Neural progenitor cell (in vitro differentiated cells): Measurements from ENCODE around the gene ARHGEF4. TPM values are rescaled to one million over a fixed set of nuclear protein-coding genes. Genes with fewer than 3 reads are reported as not detected.
A peak's percentile ranks its signal among the peaks of the same experiment; 100 is the strongest.

Experiments used
- DNase-seq: peaks from one replicate; pipeline ENCODE4 v3.0.0-alpha.2; 2016; ENCODE audit warnings: low spot score
- H2AFZ ChIP-seq: fragments of 200-600 bp; sonication (generic); replicated peaks from 2 replicates; pipeline ENCODE4 v1.6.1; 2016; ENCODE audit warnings: antibody characterized with exemption
- H3F3A ChIP-seq: fragments of 200-600 bp; sonication (generic); 2 replicates; pipeline ENCODE4 v1.6.1; 2016; ENCODE audit warnings: antibody characterized with exemption, low read depth
- H3K27ac ChIP-seq: fragments of 200-600 bp; sonication (generic); 2 replicates; pipeline ENCODE4 v1.5.1; 2016; ENCODE audit warnings: mild to moderate bottlenecking
- H3K27me3 ChIP-seq: fragments of 200-600 bp; sonication (generic); 2 replicates; pipeline ENCODE4 v1.6.1; 2016; ENCODE audit warnings: mild to moderate bottlenecking, moderate library complexity
- H3K36me3 ChIP-seq: fragments of 200-600 bp; sonication (generic); 2 replicates; pipeline ENCODE4 v1.5.1; 2016
- H3K4me1 ChIP-seq: fragments of 200-600 bp; sonication (generic); 2 replicates; pipeline ENCODE4 v1.6.1; 2016; ENCODE audit warnings: mixed run types
- H3K4me2 ChIP-seq: fragments of 200-600 bp; sonication (generic); 2 replicates; pipeline ENCODE4 v1.6.1; 2016
- H3K4me3 ChIP-seq: fragments of 200-600 bp; sonication (generic); 2 replicates; pipeline ENCODE4 v1.5.1; 2016
- H3K79me2 ChIP-seq: fragments of 200-600 bp; sonication (generic); 2 replicates; pipeline ENCODE4 v1.6.1; 2016; ENCODE audit warnings: low read depth
- H3K9ac ChIP-seq: fragments of 200-600 bp; sonication (generic); 2 replicates; pipeline ENCODE4 v1.6.1; 2016
- H3K9me3 ChIP-seq: fragments of 200-600 bp; sonication (generic); 2 replicates; pipeline ENCODE4 v1.5.1; 2016; ENCODE audit warnings: low read depth
- H4K20me1 ChIP-seq: fragments of 200-600 bp; sonication (generic); 2 replicates; pipeline ENCODE4 v1.6.1; 2016; ENCODE audit warnings: low read depth
- H3K27ac Mint-ChIP-seq: 3 replicates; pipeline ENCODE4 v1.8.0; 2021; ENCODE audit warnings: mixed read lengths
- H3K27me3 Mint-ChIP-seq: 2 replicates; pipeline ENCODE4 v1.8.0; 2022; ENCODE audit warnings: low read depth, mild to moderate bottlenecking, inconsistent platforms, moderate library complexity, mixed read lengths; ENCODE audit not compliant: insufficient read depth
- H3K36me3 Mint-ChIP-seq: 3 replicates; pipeline ENCODE4 v1.8.0; 2021; ENCODE audit warnings: mixed read lengths
- H3K4me1 Mint-ChIP-seq: 3 replicates; pipeline ENCODE4 v1.8.0; 2021; ENCODE audit warnings: mixed read lengths
- H3K4me3 Mint-ChIP-seq: 3 replicates; pipeline ENCODE4 v1.8.0; 2021; ENCODE audit warnings: mild to moderate bottlenecking, moderate library complexity, mixed read lengths
- H3K9me3 Mint-ChIP-seq: 3 replicates; pipeline ENCODE4 v1.8.0; 2020; ENCODE audit warnings: mixed read lengths
- EZH2 ChIP-seq: fragments of 200-600 bp; sonication (generic); IDR thresholded peaks from 2 replicates; pipeline ENCODE4 v1.6.1; 2017; ENCODE audit warnings: antibody characterized with exemption, mild to moderate bottlenecking, moderate library complexity
- EZH2phosphoT487 ChIP-seq: fragments of 200-600 bp; sonication (generic); IDR thresholded peaks from 2 replicates; pipeline ENCODE4 v1.6.1; 2017; ENCODE audit warnings: antibody characterized with exemption
- total RNA-seq: library from RNA; depleted of rRNA; stranded (reverse); fragments of >200 nt; gene quantifications from 2 replicates; pipeline ENCODE4 v1.2.3, GENCODE V29; 2015; ENCODE audit warnings: low replicate concordance
- TF ChIP-seq, protein P1 (sequence below): fragments of 200-600 bp; sonication (generic); IDR thresholded peaks from 2 replicates; pipeline ENCODE4 v1.5.1; 2017; ENCODE audit warnings: antibody characterized with exemption, mild to moderate bottlenecking

ARHGEF4 gene
- total RNA-seq, 1 donor from 2014 or later: 22.8 TPM

DNA sequence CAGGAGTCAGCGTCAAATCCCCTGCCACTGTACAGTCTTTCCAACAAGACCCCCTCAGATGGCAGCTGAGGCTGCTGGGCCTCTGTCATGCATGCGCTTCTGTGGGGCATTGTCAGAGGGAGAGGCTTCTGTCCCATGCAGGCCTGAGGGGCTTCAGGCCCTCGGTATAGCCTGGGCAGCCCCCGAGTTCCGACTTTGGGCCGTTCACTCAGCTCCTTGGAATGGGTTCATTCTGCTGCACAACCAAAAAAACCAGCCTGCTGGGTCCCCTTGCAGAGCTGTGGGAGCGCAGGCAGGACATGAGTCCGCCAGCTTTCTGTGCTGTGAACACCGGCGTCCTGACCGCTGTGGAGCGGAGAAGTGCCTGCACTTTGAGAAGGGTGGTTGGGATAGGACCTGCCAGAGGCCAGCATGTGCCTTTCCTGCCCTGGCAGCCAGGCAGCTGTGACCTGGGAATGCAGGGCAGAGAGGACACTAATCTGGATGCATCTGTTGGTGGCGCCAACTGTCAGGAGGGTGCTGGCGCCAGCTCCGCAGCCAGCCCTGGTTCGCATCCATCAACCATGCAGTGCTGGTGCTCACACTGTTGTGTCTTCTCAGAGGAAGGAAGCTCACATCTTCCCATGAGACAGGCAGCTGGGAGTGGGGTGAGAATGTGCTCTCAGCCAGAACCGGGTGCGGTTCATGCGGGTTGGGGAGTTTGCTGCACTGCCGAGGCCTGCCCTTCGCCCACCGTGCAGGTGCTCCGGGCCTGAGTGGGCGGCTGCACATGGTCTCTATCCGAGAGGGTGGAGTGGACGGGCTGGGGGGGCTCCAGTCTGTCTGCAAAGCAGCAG, 14.3 kb downstream of the ARHGEF4 start:
- Histone ChIP-seq H3K79me2 (no peaks in the 10 kb centered on the region), H3K4me3 (no peak overlapping the region), H3K9me3 (no peaks in the 10 kb centered on the region), H3F3A (no peaks in the 10 kb centered on the region), H3K4me1 (no peaks in the 10 kb centered on the region), H3K36me3 (no peaks in the 10 kb centered on the region), H3K27me3 (no peaks in the 10 kb centered on the region), H3K4me2 (no peak overlapping the region), H3K9ac (no peak overlapping the region), H3K27ac (no peak overlapping the region), H4K20me1 (peaks cover 6% of the 10 kb centered on the region), H2AFZ (no peak overlapping the region)
- Mint-ChIP-seq H3K27me3 (peaks cover 7% of the 10 kb centered on the region), H3K4me3 (no peak overlapping the region), H3K9me3 (peaks cover under 1% of the 10 kb centered on the region), H3K4me1 (peaks cover 5% of the 10 kb centered on the region), H3K36me3 (no peaks in the 10 kb centered on the region), H3K27ac (no peak overlapping the region)
- no peak for DNase-seq
- TF ChIP-seq, protein P1, sequence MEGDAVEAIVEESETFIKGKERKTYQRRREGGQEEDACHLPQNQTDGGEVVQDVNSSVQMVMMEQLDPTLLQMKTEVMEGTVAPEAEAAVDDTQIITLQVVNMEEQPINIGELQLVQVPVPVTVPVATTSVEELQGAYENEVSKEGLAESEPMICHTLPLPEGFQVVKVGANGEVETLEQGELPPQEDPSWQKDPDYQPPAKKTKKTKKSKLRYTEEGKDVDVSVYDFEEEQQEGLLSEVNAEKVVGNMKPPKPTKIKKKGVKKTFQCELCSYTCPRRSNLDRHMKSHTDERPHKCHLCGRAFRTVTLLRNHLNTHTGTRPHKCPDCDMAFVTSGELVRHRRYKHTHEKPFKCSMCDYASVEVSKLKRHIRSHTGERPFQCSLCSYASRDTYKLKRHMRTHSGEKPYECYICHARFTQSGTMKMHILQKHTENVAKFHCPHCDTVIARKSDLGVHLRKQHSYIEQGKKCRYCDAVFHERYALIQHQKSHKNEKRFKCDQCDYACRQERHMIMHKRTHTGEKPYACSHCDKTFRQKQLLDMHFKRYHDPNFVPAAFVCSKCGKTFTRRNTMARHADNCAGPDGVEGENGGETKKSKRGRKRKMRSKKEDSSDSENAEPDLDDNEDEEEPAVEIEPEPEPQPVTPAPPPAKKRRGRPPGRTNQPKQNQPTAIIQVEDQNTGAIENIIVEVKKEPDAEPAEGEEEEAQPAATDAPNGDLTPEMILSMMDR: no peak
- TF ChIP-seq EZH2phosphoT487 (no peak), EZH2 (no peak)

DNA sequence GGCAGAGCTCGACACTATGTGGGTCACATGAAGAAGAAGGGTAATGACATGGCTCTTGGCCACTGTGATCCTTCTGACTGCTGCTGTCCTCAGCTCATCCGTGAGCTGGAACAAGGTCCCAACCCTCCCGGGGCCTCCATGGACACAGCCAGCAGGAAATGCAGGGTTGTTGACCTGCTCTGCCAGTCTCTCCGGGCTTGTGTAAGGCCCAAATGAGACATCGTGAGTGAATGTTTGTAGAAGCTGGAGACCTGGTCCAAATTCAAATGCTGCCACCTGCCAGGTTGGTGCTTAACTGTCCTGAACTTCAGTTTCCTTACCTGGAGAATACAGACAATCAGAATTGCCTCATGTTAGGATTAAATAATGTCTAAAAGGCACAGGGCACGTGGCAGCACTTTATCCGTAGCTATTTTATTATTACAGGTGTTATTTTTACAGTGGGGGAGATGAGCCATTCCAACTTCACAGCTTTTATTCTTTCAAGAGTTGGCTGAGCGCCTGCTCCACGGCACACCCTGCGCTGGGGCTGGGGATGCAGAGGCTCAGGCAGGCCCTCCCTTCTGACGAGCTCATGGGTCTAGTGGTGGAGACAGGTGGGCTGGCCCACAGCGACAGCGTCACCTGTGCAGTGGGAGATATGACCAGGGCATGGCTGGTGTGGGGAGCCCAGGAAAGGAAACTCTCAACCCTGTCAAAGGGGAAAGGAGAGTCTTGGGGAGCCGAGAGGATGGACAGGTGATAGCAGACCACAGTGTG, 15.1 kb downstream of the ARHGEF4 start:
- Mint-ChIP-seq H3K9me3 (peaks cover 2% of the 10 kb centered on the region), H3K4me3 (no peak overlapping the region), H3K4me1 (peaks cover 3% of the 10 kb centered on the region), H3K27me3 (peaks cover 7% of the 10 kb centered on the region), H3K27ac (peak overlapping the region; percentile 6), H3K36me3 (no peaks in the 10 kb centered on the region)
- DNase-seq: no peak
- H3K4me3 ChIP-seq: no peak overlapping the region
- H2AFZ ChIP-seq: no peak overlapping the region
- H3K27ac ChIP-seq: no peak overlapping the region
- no peak overlapping the region for H3K9ac ChIP-seq
- no peaks in the 10 kb centered on the region for H3K79me2 ChIP-seq
- H3K4me1 ChIP-seq: no peaks in the 10 kb centered on the region
- H3F3A ChIP-seq: no peaks in the 10 kb centered on the region
- H3K27me3 ChIP-seq: no peaks in the 10 kb centered on the region
- H3K9me3 ChIP-seq: no peaks in the 10 kb centered on the region
- no peaks in the 10 kb centered on the region for H3K36me3 ChIP-seq
- TF ChIP-seq, protein P1: no peak
- no peak for TF ChIP-seq EZH2
- no peak for TF ChIP-seq EZH2phosphoT487
- peaks cover 6% of the 10 kb centered on the region for H4K20me1 ChIP-seq
- H3K4me2 ChIP-seq: no peak overlapping the region

GRCh38 chr2:130852521-130853115, 15.9 kb downstream of the ARHGEF4 start:
- no peak for DNase-seq
- no peak overlapping the region for H3K4me3 Mint-ChIP-seq
- H3K27me3 Mint-ChIP-seq: peaks cover 7% of the 10 kb centered on the region

More at GRCh38 chr2:130852521-130853115, 15.9 kb downstream of the ARHGEF4 start:
- no peak overlapping the region for H3K27ac ChIP-seq
- H3K36me3 ChIP-seq: no peaks in the 10 kb centered on the region
- H4K20me1 ChIP-seq: peaks cover 6% of the 10 kb centered on the region
- H3F3A ChIP-seq: no peaks in the 10 kb centered on the region
- no peaks in the 10 kb centered on the region for H3K9me3 ChIP-seq
- H3K9ac ChIP-seq: no peak overlapping the region
- H3K4me2 ChIP-seq: no peak overlapping the region
- TF ChIP-seq EZH2: no peak
- no peak for TF ChIP-seq EZH2phosphoT487
- TF ChIP-seq, protein P1: no peak
- no peak overlapping the region for H2AFZ ChIP-seq
- H3K27ac Mint-ChIP-seq: no peak overlapping the region
- H3K9me3 Mint-ChIP-seq: peaks cover 2% of the 10 kb centered on the region
- H3K4me1 ChIP-seq: no peaks in the 10 kb centered on the region
- peaks cover 3% of the 10 kb centered on the region for H3K4me1 Mint-ChIP-seq
- no peaks in the 10 kb centered on the region for H3K27me3 ChIP-seq
- H3K36me3 Mint-ChIP-seq: no peaks in the 10 kb centered on the region
- no peaks in the 10 kb centered on the region for H3K79me2 ChIP-seq
- H3K4me3 ChIP-seq: no peak overlapping the region
